ENCODE measurements around the gene ZNF443.
"Not testable (repeated sequence)": the region's sequence is repeated elsewhere in the genome, so short reads cannot be mapped to it uniquely, and the experiment has no call there.

The ZNF443 gene

GRCh38 chr19:12440541-12441316, at the start of gene ZNF443:
Gene ZNF443, minus strand, starts transcription at chr19:12441021. Its CDS starts 107 bp downstream, at chr19:12440914.
- peak; percentile 41 for TF ChIP-seq POLR2A (IDR thresholded peaks at IDR 0.05; ENCODE audit: low read length)
- TF ChIP-seq GATA1 (IDR thresholded peaks at IDR 0.05; ENCODE audit: low read depth, low read length) = no peak

GRCh38 chr19:12486265-12486783, 45.5 kb upstream of the ZNF443 start:
- not testable (repeated sequence) for DNase-seq

More at GRCh38 chr19:12440541-12441316, at the start of gene ZNF443:
- DNase-seq = peak; percentile 95

- no peak for DNase-seq
- TF ChIP-seq POLR2A (IDR thresholded peaks at IDR 0.05; ENCODE audit: low read length) = no peak
- TF ChIP-seq GATA1 (IDR thresholded peaks at IDR 0.05; ENCODE audit: low read depth, low read length) = no peak
Observed at GRCh38 chr19:12485571-12485970, 44.8 kb upstream of the ZNF443 start.

- no peak for TF ChIP-seq GATA1 (IDR thresholded peaks at IDR 0.05; ENCODE audit: low read depth, low read length)
- no peak for TF ChIP-seq POLR2A (IDR thresholded peaks at IDR 0.05; ENCODE audit: low read length)
- DNase-seq = peak in 1 of 2 experiments; percentile 48
Observed at GRCh38 chr19:12485052-12485416, 44.2 kb upstream of the ZNF443 start.

- TF ChIP-seq POLR2A (IDR thresholded peaks at IDR 0.05; ENCODE audit: low read length) = no peak
- DNase-seq = peak; percentile 80 to 83
Observed at GRCh38 chr19:12484371-12485051, 43.7 kb upstream of the ZNF443 start, which contains the start of gene ZNF709. Gene ZNF709, minus strand, starts transcription at chr19:12484816. Its CDS starts 159 bp downstream, at chr19:12484657.

GRCh38 chr19:12484011-12484370, 43.2 kb upstream of the ZNF443 start:
- TF ChIP-seq GATA1 (IDR thresholded peaks at IDR 0.05; ENCODE audit: low read depth, low read length) (no peak), POLR2A (IDR thresholded peaks at IDR 0.05; ENCODE audit: low read length) (no peak)
- peak in 1 of 2 experiments; percentile 31 for DNase-seq

GRCh38 chr19:12482509-12482886, 41.7 kb upstream of the ZNF443 start:
- no peak for TF ChIP-seq GATA1 (IDR thresholded peaks at IDR 0.05; ENCODE audit: low read depth, low read length)
- no peak for TF ChIP-seq POLR2A (IDR thresholded peaks at IDR 0.05; ENCODE audit: low read length)
- no peak for DNase-seq

GRCh38 chr19:12481781-12482508, 41.1 kb upstream of the ZNF443 start:
- no peak for DNase-seq
- TF ChIP-seq POLR2A (IDR thresholded peaks at IDR 0.05; ENCODE audit: low read length) (no peak), GATA1 (IDR thresholded peaks at IDR 0.05; ENCODE audit: low read depth, low read length) (no peak)

GRCh38 chr19:12478234-12478941, 37.6 kb upstream of the ZNF443 start:
- TF ChIP-seq GATA1 (IDR thresholded peaks at IDR 0.05; ENCODE audit: low read depth, low read length) = no peak
- TF ChIP-seq POLR2A (IDR thresholded peaks at IDR 0.05; ENCODE audit: low read length) = no peak
- DNase-seq = no peak

- DNase-seq = not testable (repeated sequence)
Observed at GRCh38 chr19:12467651-12468050, 26.8 kb upstream of the ZNF443 start.

GRCh38 chr19:12465211-12465610, 24.4 kb upstream of the ZNF443 start:
- no peak for TF ChIP-seq GATA1 (IDR thresholded peaks at IDR 0.05; ENCODE audit: low read depth, low read length)
- no peak for TF ChIP-seq POLR2A (IDR thresholded peaks at IDR 0.05; ENCODE audit: low read length)
- no peak for DNase-seq

- no peak for TF ChIP-seq POLR2A (IDR thresholded peaks at IDR 0.05; ENCODE audit: low read length)
- no peak for TF ChIP-seq GATA1 (IDR thresholded peaks at IDR 0.05; ENCODE audit: low read depth, low read length)
- DNase-seq = no peak
Observed at GRCh38 chr19:12464769-12465168, 23.9 kb upstream of the ZNF443 start.

GRCh38 chr19:12464139-12464538, 23.3 kb upstream of the ZNF443 start:
- not testable (repeated sequence) for DNase-seq

GRCh38 chr19:12453495-12453894, 12.7 kb upstream of the ZNF443 start:
- TF ChIP-seq GATA1 (IDR thresholded peaks at IDR 0.05; ENCODE audit: low read depth, low read length) (no peak), POLR2A (IDR thresholded peaks at IDR 0.05; ENCODE audit: low read length) (no peak)
- no peak for DNase-seq

Measured in erythroblast (primary cell).